ENCODE data around the gene COX15.
"Not testable (repeated sequence)": the region's sequence is repeated elsewhere in the genome, so short reads cannot be mapped to it uniquely, and the experiment has no call there.

The COX15 gene

GRCh38 chr10:99740933-99741559 is 9.1 kb upstream of the COX15 start:
- DNase-seq (ENCODE audit: low read depth): no peak

DNA sequence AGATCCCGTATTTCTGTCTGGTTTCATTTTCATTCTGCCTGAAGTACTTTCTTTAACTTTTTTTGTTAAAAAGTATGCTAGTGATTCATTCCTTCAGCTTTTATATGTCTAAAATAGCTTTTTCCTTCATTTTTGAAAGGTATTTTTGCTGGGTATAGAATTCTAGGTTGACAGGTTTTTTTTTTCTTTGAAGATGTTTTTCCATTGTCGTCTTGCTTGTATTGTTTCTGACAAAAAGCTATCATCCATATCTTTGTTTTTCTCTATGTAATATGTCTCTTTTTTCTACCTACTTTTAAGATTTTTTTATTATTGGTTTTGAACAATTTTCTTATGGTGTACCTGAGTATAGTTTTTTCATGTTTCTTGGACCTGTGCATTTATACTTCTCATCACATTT is 8.3 kb upstream of the COX15 start:
- DNase-seq (ENCODE audit: low read depth): no peak

- DNase-seq (ENCODE audit: low read depth): not testable (repeated sequence)
Measured at GRCh38 chr10:99734111-99734510, 2.2 kb upstream of the COX15 start.

- no peak for DNase-seq (ENCODE audit: low read depth)
Measured at GRCh38 chr10:99733366-99733765, 1.4 kb upstream of the COX15 start.

DNA sequence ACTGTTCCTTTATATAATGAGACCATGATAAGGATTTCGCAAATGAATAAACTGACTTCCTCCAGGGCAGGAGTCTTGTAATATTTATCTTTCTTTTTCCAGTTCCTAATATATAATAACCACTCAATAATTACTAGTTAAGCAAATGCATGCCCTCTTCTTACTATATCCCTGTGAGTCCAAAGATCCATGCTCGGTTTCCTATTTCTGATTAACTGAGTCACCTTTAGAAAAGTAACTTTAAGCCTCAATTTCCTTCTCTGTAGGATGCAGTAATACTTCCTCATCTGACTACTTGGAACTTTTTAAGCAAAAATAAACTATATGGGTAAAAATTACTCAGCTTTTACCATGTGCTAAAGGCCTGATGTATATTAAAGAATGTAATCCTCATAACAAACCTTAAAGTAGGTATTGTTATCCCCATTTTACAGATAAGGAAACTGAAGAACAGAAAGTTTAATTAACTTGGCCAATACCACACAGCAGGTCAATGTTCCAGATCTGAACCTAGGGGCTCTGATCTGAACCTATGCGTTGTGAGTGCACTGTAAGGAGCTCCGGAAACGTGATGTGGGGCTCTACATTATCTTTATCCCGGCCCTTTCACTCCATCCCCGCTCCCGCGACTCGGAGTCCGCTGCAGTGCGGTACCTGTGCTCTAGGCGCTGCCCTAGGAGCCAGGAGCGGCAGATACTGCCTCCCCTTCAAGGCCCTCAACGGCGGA is 458 bp downstream of the COX15 start:
- DNase-seq (ENCODE audit: low read depth): no peak

- DNase-seq (ENCODE audit: low read depth): no peak
Measured at GRCh38 chr10:99730026-99730425, 1.9 kb downstream of the COX15 start.

DNA sequence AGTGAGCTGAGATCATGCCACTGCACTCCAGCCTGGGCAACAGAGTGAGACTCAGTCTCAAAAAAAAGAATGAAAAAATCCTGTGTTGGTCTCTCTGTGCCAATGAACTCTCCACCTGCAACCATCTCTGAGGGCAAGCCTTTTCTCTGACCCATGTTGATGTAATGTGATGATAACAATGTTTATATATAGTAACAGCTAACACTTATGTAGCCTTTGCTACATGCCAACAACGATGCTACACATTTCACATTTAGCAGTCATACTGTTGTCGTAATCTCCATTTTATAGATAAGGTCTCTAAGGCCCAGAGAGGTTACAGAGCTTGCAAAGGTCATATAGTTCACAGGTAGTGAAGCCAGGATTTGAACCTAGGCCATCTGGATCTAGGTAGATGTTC is 11.5 kb downstream of the COX15 start:
- no peak for DNase-seq (ENCODE audit: low read depth)

- no peak for DNase-seq (ENCODE audit: low read depth)
Measured at GRCh38 chr10:99714446-99714845, 17.5 kb downstream of the COX15 start.

DNA sequence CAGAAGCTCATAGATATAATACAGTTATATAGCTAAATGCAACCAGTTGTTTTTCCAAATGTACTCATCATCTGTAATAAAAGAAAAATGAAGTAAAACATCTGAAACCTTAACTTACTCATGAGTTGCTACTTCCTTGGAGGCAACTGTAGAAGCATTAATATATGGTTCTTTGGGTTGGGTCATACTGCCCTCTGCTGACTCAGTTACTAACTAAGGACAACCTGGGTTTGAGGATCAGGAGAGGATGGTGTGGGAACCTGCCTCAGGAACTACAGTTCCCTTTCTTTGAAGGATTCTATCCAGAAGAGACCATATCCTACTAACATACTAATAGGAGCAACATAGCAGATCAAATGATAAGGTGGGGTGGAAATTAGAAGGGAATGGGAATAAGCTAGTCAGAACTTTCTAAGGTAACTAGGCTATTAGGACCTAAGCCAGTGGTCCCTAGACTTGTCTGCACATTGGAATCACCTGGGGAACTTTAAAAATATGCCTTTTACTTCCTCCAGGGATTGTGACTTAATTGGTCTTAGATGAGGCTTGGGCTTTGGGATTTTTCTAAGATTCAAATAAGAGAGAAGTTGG is 20.7 kb downstream of the COX15 start:
- no peak for DNase-seq (ENCODE audit: low read depth)

- DNase-seq (ENCODE audit: low read depth): no peak
Measured at GRCh38 chr10:99709480-99710229, 22.3 kb downstream of the COX15 start.

DNA sequence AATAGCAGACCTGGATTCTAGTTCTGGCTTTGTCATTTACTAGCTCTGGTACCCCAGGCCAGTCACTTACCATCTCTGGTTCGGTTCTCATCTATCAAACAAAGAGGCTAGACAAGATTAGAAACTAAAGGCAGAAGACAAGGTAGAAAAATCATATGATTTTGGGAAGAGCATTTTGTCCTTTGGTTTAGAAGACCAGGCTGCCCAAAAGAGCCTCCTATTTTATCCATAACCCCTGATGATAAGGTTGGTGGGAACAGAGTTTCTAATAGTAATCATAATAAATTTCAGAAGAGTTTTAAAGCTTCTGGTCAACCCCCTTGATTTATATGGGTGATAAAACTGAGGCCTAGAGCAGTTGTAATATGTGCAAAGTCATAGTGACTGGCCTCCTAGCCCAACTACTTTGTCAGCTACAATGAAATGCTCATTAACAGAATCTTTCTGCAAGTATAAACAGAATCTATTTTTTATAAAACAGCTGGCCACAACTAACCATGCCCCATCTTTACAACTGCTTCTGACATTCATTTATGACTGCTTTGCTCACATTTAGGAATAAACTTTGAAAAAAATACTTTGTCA is 23.4 kb downstream of the COX15 start:
- DNase-seq (ENCODE audit: low read depth): no peak

DNA sequence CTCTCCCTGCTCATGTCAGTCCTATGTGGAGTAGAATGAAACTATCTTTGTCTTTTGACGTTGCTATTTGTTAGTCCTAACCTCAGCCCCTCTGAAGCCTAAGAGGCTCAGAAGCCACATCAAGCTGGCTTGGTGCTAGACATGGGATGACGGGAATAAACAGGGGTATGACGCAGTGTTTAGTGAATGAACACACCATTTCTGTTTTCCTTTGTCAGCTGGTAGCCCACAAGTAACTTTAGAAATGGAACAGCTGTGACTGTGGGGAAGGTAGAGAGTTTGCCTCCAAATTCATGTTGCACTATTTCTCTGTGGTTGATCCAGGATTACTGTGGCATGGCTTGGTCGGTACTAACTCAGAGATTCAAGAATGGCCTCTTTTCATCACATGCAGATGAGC is 31.3 kb downstream of the COX15 start:
- no peak for DNase-seq (ENCODE audit: low read depth)

- DNase-seq (ENCODE audit: low read depth): no peak
Measured at GRCh38 chr10:99698504-99699080, 33.3 kb downstream of the COX15 start.

DNA sequence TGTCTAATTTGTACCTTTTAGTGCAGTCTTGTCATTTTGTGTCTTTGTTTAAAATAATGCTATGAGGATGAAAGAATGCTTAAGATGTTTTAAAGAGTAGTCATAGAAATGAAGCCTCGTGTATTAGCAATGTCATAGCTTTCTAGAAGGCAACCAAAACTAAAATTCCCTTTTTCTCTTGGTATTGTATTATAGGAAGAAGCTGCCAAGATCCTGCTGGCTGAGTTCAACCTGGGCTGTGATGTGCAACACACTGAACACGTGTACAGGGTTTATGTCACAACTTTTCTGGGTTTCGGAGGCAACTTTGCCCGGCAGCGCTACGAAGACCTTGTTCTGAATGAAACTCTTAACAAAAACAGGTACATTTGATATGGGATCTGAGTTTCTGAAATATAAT is 36.2 kb downstream of the COX15 start:
- DNase-seq (ENCODE audit: low read depth): no peak

GRCh38 chr10:99693933-99694583 is 37.9 kb downstream of the COX15 start:
- no peak for DNase-seq (ENCODE audit: low read depth)

GRCh38 chr10:99689461-99689860 is 42.5 kb downstream of the COX15 start:
- DNase-seq (ENCODE audit: low read depth): no peak

DNA sequence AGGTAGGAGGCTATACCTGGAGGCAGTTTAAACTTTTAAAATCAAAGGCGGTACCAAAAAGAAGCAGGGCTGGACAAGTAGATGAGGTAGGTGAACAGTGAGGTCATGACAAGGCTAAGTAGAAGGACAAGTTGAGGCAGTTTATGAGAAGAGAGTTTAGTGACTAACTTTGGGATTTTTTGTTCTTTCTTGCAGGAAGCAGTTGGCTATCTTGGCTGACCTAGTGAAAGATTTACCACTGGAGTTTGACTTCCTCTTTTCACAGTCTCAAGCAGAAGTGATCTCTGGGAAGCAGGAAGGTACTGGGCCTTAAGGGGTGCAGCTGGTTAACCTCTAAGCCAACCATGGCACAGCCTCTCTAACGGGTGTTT is 46.3 kb downstream of the COX15 start:
- DNase-seq (ENCODE audit: low read depth): no peak

- no peak for DNase-seq (ENCODE audit: low read depth)
Measured at GRCh38 chr10:99682752-99683151, 49.2 kb downstream of the COX15 start.

Measured in activated gamma-delta T cell treated with anti-CD3 and anti-CD28 coated beads, Interleukin-2, amount 50 U/mL, for 16 hours (primary cell).